Measurements from ENCODE around the gene NCOR2. TPM values are rescaled to one million over a fixed set of nuclear protein-coding genes. Genes with fewer than 3 reads are reported as not detected.

Gene NCOR2
- total and polyA plus RNA-seq, 2 of the 4 experiments (the other 2 are of a cell fraction), result 12.9 to 40.8 TPM

DNA sequence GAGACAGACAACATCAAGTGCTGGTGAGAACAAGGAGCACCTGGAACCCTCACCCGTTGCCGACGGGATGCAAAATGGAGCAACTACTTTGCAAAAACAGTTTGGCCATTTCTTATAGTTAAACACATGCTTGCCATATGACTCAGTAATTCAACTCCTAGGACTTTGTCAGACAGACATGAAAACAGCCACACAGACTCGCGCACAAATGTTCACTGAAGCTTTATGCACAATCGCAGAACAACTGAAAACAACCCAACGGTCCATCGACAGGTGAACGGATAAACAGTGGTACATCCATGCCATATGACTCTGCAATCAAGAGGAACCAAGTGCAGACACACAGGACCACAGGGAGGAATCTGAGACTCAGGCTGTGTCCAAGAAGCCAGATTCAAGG, 30.8 kb downstream of the NCOR2 start:
- Histone ChIP-seq H2BK15ac (ENCODE audit: low read depth, low read length) (no peak overlapping the region), H3K79me1 (ENCODE audit: low read depth in 1 of 2, low read length in 2 of 2) (peaks cover 27 to 82% of the 10 kb centered on the region in 2 experiments), H3K27me3 (ENCODE audit: control insufficient read depth, insufficient read depth, low read length) (no peaks in the 10 kb centered on the region), H3K9me3 (ENCODE audit: control insufficient read depth, insufficient read depth, low read length) (0 out of 2 replicates have a peak, but pooled peaks cover 2% of the 10 kb centered on the region), H3K9me1 (ENCODE audit: insufficient read depth, low read length) (peaks cover 41% of the 10 kb centered on the region), H4K8ac (ENCODE audit: low read depth in 2 of 2, low read length in 2 of 2) (no peak overlapping the region), H4K5ac (ENCODE audit: low read depth, low read length) (no peak overlapping the region), H3K4me1 (ENCODE audit: control insufficient read depth, insufficient read depth, low read length) (peaks cover 33% of the 10 kb centered on the region), H4K91ac (ENCODE audit: insufficient read depth, low read depth, low read length) (no peak overlapping the region), H2BK120ac (ENCODE audit: low read depth, low read length) (no peak overlapping the region), H3K4ac (ENCODE audit: low read depth, low read length) (no peak overlapping the region), H3K27ac (ENCODE audit: insufficient read depth, low read length) (no peak overlapping the region), H2AK9ac (replicated peaks; ENCODE audit: low read depth, low read length, poor library complexity) (no peak overlapping the region), H2AFZ (replicated peaks; ENCODE audit: low read length, poor library complexity) (no peak overlapping the region), H3K18ac (ENCODE audit: low read depth, low read length) (no peak overlapping the region), H3K9ac (ENCODE audit: low read depth, low read length) (no peak overlapping the region), H3K4me3 (ENCODE audit: insufficient read depth, low read depth, low read length) (no peak overlapping the region), H3K36me3 (ENCODE audit: control insufficient read depth, insufficient read depth, low read length) (peaks cover 8% of the 10 kb centered on the region), H2BK20ac (ENCODE audit: low read depth, low read length) (no peak overlapping the region), H3K23ac (ENCODE audit: low read depth, low read length) (peak overlapping the region; percentile 9; the same call in 1 of the 2 replicates), H2AK5ac (ENCODE audit: low read depth, low read length) (peak overlapping the region; percentile 54), H2BK5ac (ENCODE audit: low read depth, low read length, poor library complexity, severe bottlenecking) (no peak overlapping the region), H3K14ac (replicated peaks; ENCODE audit: low read depth, low read length) (0 out of 2 replicates have a peak overlapping the region, but pooled peaks have one; percentile 36), H4K20me1 (ENCODE audit: insufficient read depth, low read length) (peaks cover 89% of the 10 kb centered on the region), H3K4me2 (ENCODE audit: low read depth, low read length) (no peak overlapping the region), H3K56ac (ENCODE audit: extremely low read depth, insufficient read depth, low read length) (no peak overlapping the region)
- POLR2A ChIA-PET (ENCODE audit: unreplicated experiment), result no interaction called here
- BruUV-seq (replicated peaks), result no TSS peak
- TF ChIP-seq RAD21 (IDR thresholded peaks at IDR 0.05; ENCODE audit: low read length) (no peak), NFE2L2 (IDR thresholded peaks at IDR 0.05; ENCODE audit: low read depth, low read length) (no peak), POLR2A (IDR thresholded peaks at IDR 0.05; ENCODE audit: low read depth, low read length) (no peak), CTCF (conservative IDR thresholded peaks at IDR 0.05; ENCODE audit: low read depth, low read length) (no peak), CEBPB (IDR thresholded peaks at IDR 0.05; ENCODE audit: low read depth, low read length) (no peak), RFX5 (IDR thresholded peaks at IDR 0.05; ENCODE audit: low read depth, low read length) (no peak), FOS (IDR thresholded peaks at IDR 0.05; ENCODE audit: low read depth, low read length) (no peak), MAZ (IDR thresholded peaks at IDR 0.05; ENCODE audit: borderline replicate concordance, low read depth, low read length) (no peak), BHLHE40 (IDR thresholded peaks at IDR 0.05; ENCODE audit: low read depth, low read length) (no peak), CHD1 (IDR thresholded peaks at IDR 0.05; ENCODE audit: low read depth, low read length) (no peak), MXI1 (IDR thresholded peaks at IDR 0.05; ENCODE audit: borderline replicate concordance, low read depth, low read length) (no peak)
- TF ChIP-seq, protein P1, sequence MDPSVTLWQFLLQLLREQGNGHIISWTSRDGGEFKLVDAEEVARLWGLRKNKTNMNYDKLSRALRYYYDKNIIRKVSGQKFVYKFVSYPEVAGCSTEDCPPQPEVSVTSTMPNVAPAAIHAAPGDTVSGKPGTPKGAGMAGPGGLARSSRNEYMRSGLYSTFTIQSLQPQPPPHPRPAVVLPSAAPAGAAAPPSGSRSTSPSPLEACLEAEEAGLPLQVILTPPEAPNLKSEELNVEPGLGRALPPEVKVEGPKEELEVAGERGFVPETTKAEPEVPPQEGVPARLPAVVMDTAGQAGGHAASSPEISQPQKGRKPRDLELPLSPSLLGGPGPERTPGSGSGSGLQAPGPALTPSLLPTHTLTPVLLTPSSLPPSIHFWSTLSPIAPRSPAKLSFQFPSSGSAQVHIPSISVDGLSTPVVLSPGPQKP (IDR thresholded peaks at IDR 0.05; ENCODE audit: borderline replicate concordance, low read depth, low read length), result no peak
- CTCF ChIA-PET, result no interaction called here
- dilution Hi-C loops (cut with HindIII; ENCODE audit: low sequenced_read_pairs, unreplicated experiment) (no loop called here), intact Hi-C loops (cut with micrococcal nuclease) (no loop called here), in situ Hi-C loops (cut with MboI; ENCODE audit: low sequenced_read_pairs) (no loop called here)
- DNase-seq (peak; percentile 65), ATAC-seq (ENCODE audit: low read depth) (peak; percentile 38)
- 77% methylated on average over 9 of the region's 9 CpGs; no CpG with 5 or more reads in 1 of the 2 experiments for WGBS, 2 experiments (ENCODE audit: extremely low coverage in 2 of 2, insufficient read length in 1 of 2)

Measured in IMR-90 (cell line).